Neural cell (in vitro differentiated cells): Measurements from ENCODE around the gene NUTF2. TPM values are rescaled to one million over a fixed set of nuclear protein-coding genes. Genes with fewer than 3 reads are reported as not detected.
"Not testable (repeated sequence)": the region's sequence is repeated elsewhere in the genome, so short reads cannot be mapped to it uniquely, and the experiment has no call there.

Source experiments
- H2AFZ ChIP-seq: fragments of 200-600, 300-800 bp; sonication (generic), shearing (Covaris generic); 2 replicates; pipeline ENCODE4 v1.6.0; 2014; ENCODE audit warnings: low read depth, mild to moderate bottlenecking, antibody characterized with exemption, low read length, moderate library complexity
- H3F3A ChIP-seq: fragments of 200-600 bp; shearing (Covaris generic); 2 replicates; pipeline ENCODE4 v1.6.1; 2016; ENCODE audit warnings: mild to moderate bottlenecking, moderate library complexity, mixed read lengths, antibody characterized with exemption, low read length; ENCODE audit not compliant: insufficient read depth, poor library complexity, severe bottlenecking
- H3K27ac ChIP-seq: fragments of 200-600, 300-800 bp; sonication (generic), shearing (Covaris generic); 2 replicates; pipeline ENCODE4 v1.5.1; 2014; ENCODE audit warnings: mild to moderate bottlenecking, low read length, moderate library complexity
- H3K27me3 ChIP-seq: fragments of 300-800, 200-600 bp; sonication (generic), shearing (Covaris generic); 2 replicates; pipeline ENCODE4 v1.6.0; 2014; ENCODE audit warnings: mild to moderate bottlenecking, low read depth, low read length, moderate library complexity; ENCODE audit not compliant: insufficient read depth
- H3K36me3 ChIP-seq: fragments of 300-800, 200-600 bp; sonication (generic), shearing (Covaris generic); 2 replicates; pipeline ENCODE4 v1.5.1; 2014; ENCODE audit warnings: mild to moderate bottlenecking, antibody characterized with exemption, low read length, moderate library complexity; ENCODE audit not compliant: insufficient read depth
- H3K4me2 ChIP-seq: fragments of 300-800, 200-600 bp; sonication (generic), shearing (Covaris generic); 2 replicates; pipeline ENCODE4 v1.6.0; 2014; ENCODE audit warnings: mild to moderate bottlenecking, low read length
- H3K4me3 ChIP-seq: fragments of 300-800, 200-600 bp; sonication (generic), shearing (Covaris generic); 2 replicates; pipeline ENCODE4 v1.5.1; 2014; ENCODE audit warnings: mild to moderate bottlenecking, low read length, moderate library complexity
- H3K79me2 ChIP-seq: fragments of 200-600 bp; shearing (Covaris generic); replicated peaks from 2 replicates; pipeline ENCODE4 v1.6.0; 2014; ENCODE audit warnings: mild to moderate bottlenecking, low read length, moderate library complexity; ENCODE audit not compliant: insufficient read depth
- H3K9ac ChIP-seq: fragments of 300-800, 200-600 bp; sonication (generic), shearing (Covaris generic); 2 replicates; pipeline ENCODE4 v1.6.1; 2016; ENCODE audit warnings: mild to moderate bottlenecking, low read length, mixed read lengths
- H3K9me2 ChIP-seq: fragments of 200-600 bp; shearing (Covaris generic); 2 replicates; pipeline ENCODE4 v1.6.1; 2016; ENCODE audit warnings: mild to moderate bottlenecking, low read length, mixed read lengths; ENCODE audit not compliant: insufficient read depth
- H3K9me3 ChIP-seq: fragments of 200-600, 300-800 bp; sonication (generic), shearing (Covaris generic); 2 replicates; pipeline ENCODE4 v1.6.1; 2016; ENCODE audit warnings: mild to moderate bottlenecking, mixed run types, low read length, moderate library complexity, mixed read lengths
- H4K20me1 ChIP-seq: fragments of 200-600 bp; shearing (Covaris generic); 2 replicates; pipeline ENCODE4 v1.6.1; 2016; ENCODE audit warnings: mild to moderate bottlenecking, mixed run types; ENCODE audit not compliant: insufficient read depth
- EP300 ChIP-seq: fragments of 450-650 bp; conservative IDR thresholded peaks from 2 replicates; pipeline ENCODE4 v1.6.1; 2014; ENCODE audit warnings: antibody characterized with exemption, mild to moderate bottlenecking, moderate library complexity; ENCODE audit not compliant: poor library complexity, severe bottlenecking
- EZH2 ChIP-seq: fragments of 200-600, 300-800 bp; shearing (Covaris generic), sonication (generic); IDR thresholded peaks from 2 replicates; pipeline ENCODE4 v1.6.1; 2014; ENCODE audit warnings: antibody characterized with exemption, low read length, borderline replicate concordance, mild to moderate bottlenecking; ENCODE audit not compliant: insufficient read depth, poor library complexity, severe bottlenecking
- MXI1 ChIP-seq: fragments of 450-650 bp; conservative IDR thresholded peaks from 2 replicates; pipeline ENCODE4 v1.6.1; 2014; ENCODE audit warnings: antibody characterized with exemption, mild to moderate bottlenecking; ENCODE audit not compliant: poor library complexity, severe bottlenecking
- POLR2AphosphoS5 ChIP-seq: IDR thresholded peaks from 2 replicates; pipeline ENCODE4 v1.6.1; 2012
- RAD21 ChIP-seq: fragments of 450-650 bp; conservative IDR thresholded peaks from 2 replicates; pipeline ENCODE4 v1.6.1; 2014; ENCODE audit warnings: antibody characterized with exemption, mild to moderate bottlenecking, moderate library complexity
- SMC3 ChIP-seq: fragments of 450-650 bp; conservative IDR thresholded peaks from 2 replicates; pipeline ENCODE4 v1.6.1; 2014; ENCODE audit warnings: antibody characterized with exemption, mild to moderate bottlenecking, moderate library complexity; ENCODE audit not compliant: poor library complexity
- TAF1 ChIP-seq: IDR thresholded peaks from 2 replicates; pipeline ENCODE4 v1.6.1; 2012; ENCODE audit warnings: low read depth
- polyA plus RNA-seq: library from polyadenylated mRNA; depleted of rRNA; stranded (reverse); fragments of >200 nt; gene quantifications from 2 replicates; pipeline ENCODE4 v1.2.3, GENCODE V29; 2014
- TF ChIP-seq, protein P1 (sequence below): fragments of 450-650 bp; IDR thresholded peaks from 2 replicates; pipeline ENCODE4 v1.5.1; 2014; ENCODE audit warnings: antibody characterized with exemption, mild to moderate bottlenecking, moderate library complexity; ENCODE audit not compliant: poor library complexity, severe bottlenecking
- TF ChIP-seq, protein P2 (sequence below): IDR thresholded peaks from 2 replicates; pipeline ENCODE4 v1.6.1; 2012; ENCODE audit warnings: borderline replicate concordance

NUTF2 gene
- polyA plus RNA-seq, 1 donor from 2014 or later, result 98.6 TPM

DNA sequence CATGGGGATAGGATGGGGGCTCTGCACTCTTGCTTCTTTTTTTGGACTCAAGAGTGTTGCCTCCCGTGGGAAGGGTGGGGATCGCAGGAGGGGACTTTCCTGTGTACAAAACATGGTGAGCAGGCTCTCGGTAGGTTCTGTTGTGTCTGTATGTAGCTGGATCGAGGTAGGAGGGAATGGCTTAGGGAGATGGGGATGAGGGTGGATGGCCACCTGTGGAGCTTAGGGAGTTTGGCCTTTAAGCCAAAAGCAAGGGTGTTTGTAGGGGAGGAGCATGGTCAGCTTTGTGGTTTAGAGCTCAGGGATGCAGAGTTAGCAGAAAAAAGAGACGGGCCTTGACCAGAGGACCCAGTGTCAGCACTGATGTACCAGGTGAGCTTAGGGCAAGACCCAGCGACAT is 15.1 kb downstream of the NUTF2 start:
- no peaks in the 10 kb centered on the region for H4K20me1 ChIP-seq
- H3K79me2 ChIP-seq, result peaks cover 35% of the 10 kb centered on the region
- H3F3A ChIP-seq, result no peaks in the 10 kb centered on the region
- no peak overlapping the region for H3K9ac ChIP-seq
- no peak overlapping the region for H3K4me2 ChIP-seq
- H3K27me3 ChIP-seq, result no peaks in the 10 kb centered on the region
- H3K27ac ChIP-seq, result no peak overlapping the region
- H3K36me3 ChIP-seq, result no peaks in the 10 kb centered on the region
- no peak overlapping the region for H3K4me3 ChIP-seq
- no peaks in the 10 kb centered on the region for H3K9me2 ChIP-seq
- TF ChIP-seq EZH2 (no peak), POLR2AphosphoS5 (no peak), MXI1 (no peak), TAF1 (no peak), EP300 (no peak), RAD21 (no peak), SMC3 (no peak)
- TF ChIP-seq, protein P1, sequence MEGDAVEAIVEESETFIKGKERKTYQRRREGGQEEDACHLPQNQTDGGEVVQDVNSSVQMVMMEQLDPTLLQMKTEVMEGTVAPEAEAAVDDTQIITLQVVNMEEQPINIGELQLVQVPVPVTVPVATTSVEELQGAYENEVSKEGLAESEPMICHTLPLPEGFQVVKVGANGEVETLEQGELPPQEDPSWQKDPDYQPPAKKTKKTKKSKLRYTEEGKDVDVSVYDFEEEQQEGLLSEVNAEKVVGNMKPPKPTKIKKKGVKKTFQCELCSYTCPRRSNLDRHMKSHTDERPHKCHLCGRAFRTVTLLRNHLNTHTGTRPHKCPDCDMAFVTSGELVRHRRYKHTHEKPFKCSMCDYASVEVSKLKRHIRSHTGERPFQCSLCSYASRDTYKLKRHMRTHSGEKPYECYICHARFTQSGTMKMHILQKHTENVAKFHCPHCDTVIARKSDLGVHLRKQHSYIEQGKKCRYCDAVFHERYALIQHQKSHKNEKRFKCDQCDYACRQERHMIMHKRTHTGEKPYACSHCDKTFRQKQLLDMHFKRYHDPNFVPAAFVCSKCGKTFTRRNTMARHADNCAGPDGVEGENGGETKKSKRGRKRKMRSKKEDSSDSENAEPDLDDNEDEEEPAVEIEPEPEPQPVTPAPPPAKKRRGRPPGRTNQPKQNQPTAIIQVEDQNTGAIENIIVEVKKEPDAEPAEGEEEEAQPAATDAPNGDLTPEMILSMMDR, result no peak
- TF ChIP-seq, protein P2, sequence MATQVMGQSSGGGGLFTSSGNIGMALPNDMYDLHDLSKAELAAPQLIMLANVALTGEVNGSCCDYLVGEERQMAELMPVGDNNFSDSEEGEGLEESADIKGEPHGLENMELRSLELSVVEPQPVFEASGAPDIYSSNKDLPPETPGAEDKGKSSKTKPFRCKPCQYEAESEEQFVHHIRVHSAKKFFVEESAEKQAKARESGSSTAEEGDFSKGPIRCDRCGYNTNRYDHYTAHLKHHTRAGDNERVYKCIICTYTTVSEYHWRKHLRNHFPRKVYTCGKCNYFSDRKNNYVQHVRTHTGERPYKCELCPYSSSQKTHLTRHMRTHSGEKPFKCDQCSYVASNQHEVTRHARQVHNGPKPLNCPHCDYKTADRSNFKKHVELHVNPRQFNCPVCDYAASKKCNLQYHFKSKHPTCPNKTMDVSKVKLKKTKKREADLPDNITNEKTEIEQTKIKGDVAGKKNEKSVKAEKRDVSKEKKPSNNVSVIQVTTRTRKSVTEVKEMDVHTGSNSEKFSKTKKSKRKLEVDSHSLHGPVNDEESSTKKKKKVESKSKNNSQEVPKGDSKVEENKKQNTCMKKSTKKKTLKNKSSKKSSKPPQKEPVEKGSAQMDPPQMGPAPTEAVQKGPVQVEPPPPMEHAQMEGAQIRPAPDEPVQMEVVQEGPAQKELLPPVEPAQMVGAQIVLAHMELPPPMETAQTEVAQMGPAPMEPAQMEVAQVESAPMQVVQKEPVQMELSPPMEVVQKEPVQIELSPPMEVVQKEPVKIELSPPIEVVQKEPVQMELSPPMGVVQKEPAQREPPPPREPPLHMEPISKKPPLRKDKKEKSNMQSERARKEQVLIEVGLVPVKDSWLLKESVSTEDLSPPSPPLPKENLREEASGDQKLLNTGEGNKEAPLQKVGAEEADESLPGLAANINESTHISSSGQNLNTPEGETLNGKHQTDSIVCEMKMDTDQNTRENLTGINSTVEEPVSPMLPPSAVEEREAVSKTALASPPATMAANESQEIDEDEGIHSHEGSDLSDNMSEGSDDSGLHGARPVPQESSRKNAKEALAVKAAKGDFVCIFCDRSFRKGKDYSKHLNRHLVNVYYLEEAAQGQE, result no peak
- H3K9me3 ChIP-seq, result no peaks in the 10 kb centered on the region
- no peak overlapping the region for H2AFZ ChIP-seq

GRCh38 chr16:67862623-67863583 is 16.2 kb downstream of the NUTF2 start:
- H4K20me1 ChIP-seq, result no peaks in the 10 kb centered on the region
- H3K27ac ChIP-seq, result no peak overlapping the region
- no peaks in the 10 kb centered on the region for H3K9me3 ChIP-seq
- no peaks in the 10 kb centered on the region for H3K36me3 ChIP-seq
- no peak for TF ChIP-seq EZH2
- no peak for TF ChIP-seq TAF1
- TF ChIP-seq EP300, result no peak
- TF ChIP-seq, protein P2, result no peak
- TF ChIP-seq POLR2AphosphoS5, result no peak
- TF ChIP-seq MXI1, result no peak
- no peak for TF ChIP-seq SMC3
- TF ChIP-seq, protein P1, result no peak
- TF ChIP-seq RAD21, result no peak
- no peak overlapping the region for H3K4me3 ChIP-seq
- no peak overlapping the region for H3K9ac ChIP-seq
- H3F3A ChIP-seq, result no peaks in the 10 kb centered on the region
- no peaks in the 10 kb centered on the region for H3K9me2 ChIP-seq
- no peak overlapping the region for H2AFZ ChIP-seq
- H3K79me2 ChIP-seq, result peaks cover 25% of the 10 kb centered on the region
- H3K4me2 ChIP-seq, result no peak overlapping the region
- H3K27me3 ChIP-seq, result no peaks in the 10 kb centered on the region

DNA sequence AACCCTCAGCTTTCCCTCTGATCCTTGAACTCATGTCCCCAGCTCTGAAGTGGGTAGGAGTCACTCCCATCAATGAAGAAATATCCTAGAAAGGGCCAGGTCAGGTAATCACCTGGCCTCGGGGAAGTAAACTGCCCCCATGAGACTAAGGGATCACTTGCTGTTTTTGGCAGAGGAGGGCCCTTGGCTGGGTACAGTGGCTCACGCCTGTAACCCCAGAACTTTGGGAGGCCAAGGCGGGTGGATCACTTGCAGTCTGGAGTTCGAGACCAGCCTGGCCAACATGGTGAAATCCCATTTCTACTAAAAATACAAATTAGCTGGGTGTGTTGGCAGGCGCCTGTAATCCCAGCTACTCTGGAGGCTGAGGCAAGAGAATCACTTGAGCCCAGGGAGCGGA is 17.3 kb downstream of the NUTF2 start:
- H2AFZ ChIP-seq, H3K9me2 ChIP-seq, H4K20me1 ChIP-seq, H3K9me3 ChIP-seq, H3K4me2 ChIP-seq, H3K27ac ChIP-seq, H3K9ac ChIP-seq, H3K36me3 ChIP-seq, H3K27me3 ChIP-seq, H3K4me3 ChIP-seq, H3F3A ChIP-seq: not testable (repeated sequence)
- peaks cover 14% of the 10 kb centered on the region for H3K79me2 ChIP-seq
